ENCODE measurements around the gene MAST3. TPM values are rescaled to one million over a fixed set of nuclear protein-coding genes. Genes with fewer than 3 reads are reported as not detected.
A peak's percentile ranks its signal among the peaks of the same experiment; 100 is the strongest.

The MAST3 gene
- total and polyA plus RNA-seq, 2 of the 13 experiments (the other 11 are each of a cell fraction or from before 2014, with no cell fraction given): 4.1 to 4.6 TPM

GRCh38 chr19:18152817-18153555 is 55.4 kb downstream of the MAST3 start, which contains the start of gene PIK3R2 (continued):
- TF ChIP-seq MIER2 (CRISPR knock-in tag; IDR thresholded peaks at IDR 0.05): no peak
- no peak; the same call in 1 of the 2 replicates for TF ChIP-seq ZSCAN21 (CRISPR knock-in tag; IDR thresholded peaks at IDR 0.05; ENCODE audit: borderline replicate concordance)
- TF ChIP-seq ZMYM2 (CRISPR knock-in tag; IDR thresholded peaks at IDR 0.05): no peak
- no peak for TF ChIP-seq NFE2L2 (IDR thresholded peaks at IDR 0.05; ENCODE audit: low read length)
- no peak for TF ChIP-seq CHD4 (IDR thresholded peaks at IDR 0.05; ENCODE audit: borderline replicate concordance, low read length)
- TF ChIP-seq TCF7L2 (IDR thresholded peaks at IDR 0.05; ENCODE audit: low read depth, low read length): no peak
- no peak for TF ChIP-seq MLLT10 (CRISPR knock-in tag; IDR thresholded peaks at IDR 0.05)
- no peak for TF ChIP-seq GATA4 (IDR thresholded peaks at IDR 0.05; ENCODE audit: borderline replicate concordance, low read depth)
- 0 out of 2 replicates have a peak, but pooled peaks have one; percentile 7 for TF ChIP-seq ZNF747 (CRISPR knock-in tag; IDR thresholded peaks at IDR 0.05; ENCODE audit: borderline replicate concordance)
- no peak for TF ChIP-seq NPAS2 (CRISPR knock-in tag; IDR thresholded peaks at IDR 0.05; ENCODE audit: borderline replicate concordance)
- no peak for TF ChIP-seq ATF1 (CRISPR knock-in tag; IDR thresholded peaks at IDR 0.05)
- no peak for TF ChIP-seq ZNF556 (CRISPR knock-in tag; IDR thresholded peaks at IDR 0.05; ENCODE audit: borderline replicate concordance)
- no peak for TF ChIP-seq CEBPZ (IDR thresholded peaks at IDR 0.05; ENCODE audit: low read length)
- TF ChIP-seq, protein P1, sequence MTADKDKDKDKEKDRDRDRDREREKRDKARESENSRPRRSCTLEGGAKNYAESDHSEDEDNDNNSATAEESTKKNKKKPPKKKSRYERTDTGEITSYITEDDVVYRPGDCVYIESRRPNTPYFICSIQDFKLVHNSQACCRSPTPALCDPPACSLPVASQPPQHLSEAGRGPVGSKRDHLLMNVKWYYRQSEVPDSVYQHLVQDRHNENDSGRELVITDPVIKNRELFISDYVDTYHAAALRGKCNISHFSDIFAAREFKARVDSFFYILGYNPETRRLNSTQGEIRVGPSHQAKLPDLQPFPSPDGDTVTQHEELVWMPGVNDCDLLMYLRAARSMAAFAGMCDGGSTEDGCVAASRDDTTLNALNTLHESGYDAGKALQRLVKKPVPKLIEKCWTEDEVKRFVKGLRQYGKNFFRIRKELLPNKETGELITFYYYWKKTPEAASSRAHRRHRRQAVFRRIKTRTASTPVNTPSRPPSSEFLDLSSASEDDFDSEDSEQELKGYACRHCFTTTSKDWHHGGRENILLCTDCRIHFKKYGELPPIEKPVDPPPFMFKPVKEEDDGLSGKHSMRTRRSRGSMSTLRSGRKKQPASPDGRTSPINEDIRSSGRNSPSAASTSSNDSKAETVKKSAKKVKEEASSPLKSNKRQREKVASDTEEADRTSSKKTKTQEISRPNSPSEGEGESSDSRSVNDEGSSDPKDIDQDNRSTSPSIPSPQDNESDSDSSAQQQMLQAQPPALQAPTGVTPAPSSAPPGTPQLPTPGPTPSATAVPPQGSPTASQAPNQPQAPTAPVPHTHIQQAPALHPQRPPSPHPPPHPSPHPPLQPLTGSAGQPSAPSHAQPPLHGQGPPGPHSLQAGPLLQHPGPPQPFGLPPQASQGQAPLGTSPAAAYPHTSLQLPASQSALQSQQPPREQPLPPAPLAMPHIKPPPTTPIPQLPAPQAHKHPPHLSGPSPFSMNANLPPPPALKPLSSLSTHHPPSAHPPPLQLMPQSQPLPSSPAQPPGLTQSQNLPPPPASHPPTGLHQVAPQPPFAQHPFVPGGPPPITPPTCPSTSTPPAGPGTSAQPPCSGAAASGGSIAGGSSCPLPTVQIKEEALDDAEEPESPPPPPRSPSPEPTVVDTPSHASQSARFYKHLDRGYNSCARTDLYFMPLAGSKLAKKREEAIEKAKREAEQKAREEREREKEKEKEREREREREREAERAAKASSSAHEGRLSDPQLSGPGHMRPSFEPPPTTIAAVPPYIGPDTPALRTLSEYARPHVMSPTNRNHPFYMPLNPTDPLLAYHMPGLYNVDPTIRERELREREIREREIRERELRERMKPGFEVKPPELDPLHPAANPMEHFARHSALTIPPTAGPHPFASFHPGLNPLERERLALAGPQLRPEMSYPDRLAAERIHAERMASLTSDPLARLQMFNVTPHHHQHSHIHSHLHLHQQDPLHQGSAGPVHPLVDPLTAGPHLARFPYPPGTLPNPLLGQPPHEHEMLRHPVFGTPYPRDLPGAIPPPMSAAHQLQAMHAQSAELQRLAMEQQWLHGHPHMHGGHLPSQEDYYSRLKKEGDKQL (CRISPR knock-in tag; IDR thresholded peaks at IDR 0.05; ENCODE audit: low read depth): no peak
- TF ChIP-seq, protein P2, sequence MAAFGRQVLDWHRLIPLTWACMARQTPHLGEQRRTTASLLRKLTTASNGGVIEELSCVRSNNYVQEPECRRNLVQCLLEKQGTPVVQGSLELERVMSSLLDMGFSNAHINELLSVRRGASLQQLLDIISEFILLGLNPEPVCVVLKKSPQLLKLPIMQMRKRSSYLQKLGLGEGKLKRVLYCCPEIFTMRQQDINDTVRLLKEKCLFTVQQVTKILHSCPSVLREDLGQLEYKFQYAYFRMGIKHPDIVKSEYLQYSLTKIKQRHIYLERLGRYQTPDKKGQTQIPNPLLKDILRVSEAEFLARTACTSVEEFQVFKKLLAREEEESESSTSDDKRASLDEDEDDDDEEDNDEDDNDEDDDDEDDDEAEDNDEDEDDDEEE (CRISPR knock-in tag; IDR thresholded peaks at IDR 0.05): peak; percentile 40; the same call in 1 of the 2 replicates

Measured in HepG2 (cell line).